HK-2 (cell line): ENCODE results near the gene MEG3.
A peak's percentile ranks its signal among the peaks of the same experiment; 100 is the strongest.
"Not testable (repeated sequence)": the region's sequence is repeated elsewhere in the genome, so short reads cannot be mapped to it uniquely, and the experiment has no call there.

Source experiments
- DNase-seq: peaks from one replicate; pipeline ENCODE4 v3.0.0-alpha.2; 2018; ENCODE audit not compliant: unreplicated experiment

The MEG3 gene

DNA sequence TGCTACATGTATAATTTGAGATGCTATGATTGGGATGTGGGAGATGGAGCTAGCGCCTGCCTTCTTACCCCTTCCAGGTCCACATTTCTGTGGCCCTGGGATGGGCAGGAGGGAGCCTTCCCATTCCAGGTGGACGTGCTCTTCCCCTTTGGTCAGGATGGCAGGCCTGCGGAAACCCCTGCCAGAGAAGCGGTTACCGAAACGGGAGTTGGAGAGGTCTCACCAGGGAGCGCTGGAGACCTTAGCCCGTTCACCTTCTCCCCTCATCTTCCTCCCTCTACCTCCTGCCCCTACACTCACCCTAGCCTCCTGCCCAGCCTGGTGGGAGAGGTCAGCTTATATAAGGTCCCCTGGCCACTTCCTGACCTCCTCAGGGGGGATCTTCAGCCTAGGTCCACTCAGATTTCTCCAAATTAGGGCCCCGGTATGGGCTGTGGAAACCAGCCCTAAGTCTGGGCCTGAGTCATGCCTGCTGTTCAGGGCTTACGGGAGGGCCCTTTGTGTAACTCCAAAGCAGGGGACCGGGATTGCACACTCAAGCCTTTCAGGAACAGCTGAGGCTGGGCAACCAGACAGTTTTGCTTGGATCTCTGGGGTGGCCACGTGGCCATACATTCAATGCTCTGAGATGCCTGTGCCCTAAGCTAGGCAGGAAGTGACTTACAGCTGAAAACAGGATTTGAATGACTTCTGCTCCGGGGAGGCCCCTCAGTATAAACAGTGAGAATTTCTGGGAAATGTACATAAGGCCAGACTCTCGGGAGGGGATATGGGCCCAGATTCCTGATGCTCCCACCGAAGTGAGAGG lies 10.2 kb upstream of the MEG3 start:
- no peak for DNase-seq

DNA sequence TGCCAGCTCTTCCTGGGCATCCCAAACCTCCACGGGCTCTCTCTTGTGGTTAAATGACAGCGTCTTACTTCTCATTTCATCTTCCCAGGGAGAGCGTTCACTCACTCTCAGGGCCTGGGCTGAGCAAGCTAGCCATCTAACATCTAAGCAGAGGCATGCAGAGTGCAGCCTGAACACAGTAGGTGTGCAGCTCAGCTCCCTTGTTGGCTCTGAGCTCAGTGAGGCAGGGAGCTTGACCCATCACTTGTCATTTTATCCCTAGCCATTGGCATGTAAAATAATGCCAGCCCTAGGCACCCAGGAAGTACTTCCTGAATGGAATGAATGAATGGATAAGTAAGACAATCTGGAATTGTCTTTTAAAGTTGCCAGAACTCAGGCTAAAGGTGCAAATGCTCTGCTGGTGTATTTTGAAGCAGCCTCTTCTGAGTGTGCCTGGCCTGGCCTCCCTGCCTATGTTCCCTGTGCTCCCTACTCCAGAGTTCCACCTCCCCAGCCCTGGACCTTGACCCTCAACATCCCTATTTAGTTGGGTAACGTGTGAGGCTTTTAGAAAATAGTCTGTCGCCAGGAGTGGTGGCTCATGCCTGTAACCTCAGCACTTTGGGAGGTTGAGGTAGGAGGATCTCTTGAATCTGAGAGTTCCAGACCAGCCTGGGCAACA lies 9.5 kb upstream of the MEG3 start:
- DNase-seq, result no peak

DNA sequence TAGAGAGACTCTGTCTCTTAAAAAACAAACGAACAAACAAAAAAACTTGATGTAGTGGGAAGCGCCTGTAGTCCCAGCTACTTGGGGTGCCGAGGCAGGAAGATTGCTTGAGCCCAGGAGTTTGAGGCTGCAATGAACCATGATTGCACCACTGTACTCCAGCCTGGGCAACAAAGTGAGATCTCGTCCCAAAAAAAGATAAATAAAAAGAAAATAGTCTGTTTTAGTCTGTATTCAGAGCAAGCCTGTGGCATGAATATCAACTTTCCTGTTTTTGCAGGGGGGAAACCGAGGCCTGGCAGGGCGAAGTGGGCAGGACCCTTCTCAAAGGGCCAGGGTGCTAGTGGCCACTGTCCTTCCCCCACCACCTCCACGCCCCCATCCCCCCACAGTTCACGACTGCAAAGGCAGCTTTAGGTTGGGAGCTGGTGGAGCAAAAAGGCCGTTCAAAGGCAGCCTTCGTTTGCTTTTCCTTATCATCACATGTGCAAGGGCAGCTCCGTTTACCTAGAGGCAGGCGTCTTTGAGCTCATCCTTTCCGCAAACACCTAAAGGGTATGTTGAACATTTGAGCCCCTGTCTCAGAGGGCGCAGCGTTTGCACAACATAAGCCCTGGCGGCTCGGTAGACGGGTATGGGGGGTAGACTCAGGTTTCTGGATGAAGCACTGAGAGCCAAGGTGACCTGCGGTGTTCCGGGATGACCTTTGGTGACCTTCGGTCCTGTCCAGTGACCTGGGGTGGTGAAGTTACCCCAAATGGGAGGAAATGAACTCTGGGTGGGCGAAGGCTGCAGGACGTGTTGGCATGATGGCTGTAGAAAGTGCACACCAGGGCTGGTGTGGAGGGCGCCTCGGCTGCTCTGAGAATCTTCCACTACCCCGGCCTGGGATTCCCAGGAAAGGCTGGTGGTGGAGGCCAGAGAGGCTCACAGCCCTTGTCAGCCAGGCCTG lies 8.7 kb upstream of the MEG3 start:
- DNase-seq, result no peak

DNA sequence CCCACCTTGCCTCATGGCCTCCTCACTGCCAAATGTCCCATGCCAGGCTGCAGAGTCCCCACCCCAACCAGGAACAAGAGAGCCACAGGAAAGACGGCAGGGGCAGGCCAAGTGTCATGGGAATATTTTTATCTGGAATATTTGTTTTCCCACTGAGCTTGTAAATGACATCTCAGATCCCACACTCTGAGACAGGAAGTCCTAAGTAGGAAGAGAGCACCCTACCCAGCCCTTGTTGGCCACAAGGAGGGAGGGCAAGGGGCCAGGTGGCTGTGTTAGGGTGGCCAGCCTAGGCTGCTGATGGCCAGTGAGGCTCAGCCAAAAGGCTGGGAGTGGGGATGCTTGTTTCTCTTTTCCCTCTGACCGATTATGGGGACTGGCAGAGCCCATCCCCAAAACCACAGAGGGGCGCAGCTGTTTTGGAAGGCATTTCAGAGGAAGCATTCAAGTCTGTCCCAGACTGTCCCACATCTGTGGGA lies 7.7 kb upstream of the MEG3 start:
- DNase-seq, result no peak

DNA sequence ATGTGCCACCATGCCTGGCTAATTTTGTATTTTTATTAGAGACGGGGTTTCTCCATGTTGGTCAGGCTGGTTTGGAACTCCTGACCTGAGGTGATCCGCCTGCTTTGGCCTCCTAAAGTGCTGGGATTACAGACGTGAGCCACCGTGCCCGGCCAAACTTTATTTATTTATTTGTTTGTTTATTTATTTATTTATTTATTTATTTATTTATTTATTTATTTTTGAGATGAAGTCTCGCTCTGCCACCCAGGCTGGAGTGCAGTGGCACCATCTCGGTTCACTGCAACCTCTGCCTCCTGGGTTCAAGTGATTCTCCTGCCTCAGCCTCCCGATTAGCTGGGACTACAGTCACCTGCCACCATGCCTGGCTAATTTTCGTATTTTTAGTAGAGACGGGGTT lies 7.0 kb upstream of the MEG3 start:
- not testable (repeated sequence) for DNase-seq

DNA sequence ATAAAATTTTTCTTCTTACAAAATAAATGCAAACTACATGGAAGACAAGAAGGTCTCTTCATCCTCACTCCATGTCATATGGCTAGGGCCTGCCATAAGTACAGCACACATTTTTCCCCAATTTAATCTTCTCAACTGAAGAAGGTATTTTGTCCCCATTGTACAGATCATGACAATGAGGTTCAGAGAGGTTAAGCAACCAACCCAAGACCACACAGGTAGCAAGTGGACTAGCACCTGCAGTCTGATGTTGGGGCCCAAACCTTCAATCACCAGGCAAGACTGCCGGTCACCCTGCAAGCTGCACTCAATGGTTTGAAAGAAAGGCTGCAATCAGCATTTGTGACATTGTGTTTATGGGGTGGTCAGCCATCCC lies 6.5 kb upstream of the MEG3 start:
- DNase-seq, result no peak

DNA sequence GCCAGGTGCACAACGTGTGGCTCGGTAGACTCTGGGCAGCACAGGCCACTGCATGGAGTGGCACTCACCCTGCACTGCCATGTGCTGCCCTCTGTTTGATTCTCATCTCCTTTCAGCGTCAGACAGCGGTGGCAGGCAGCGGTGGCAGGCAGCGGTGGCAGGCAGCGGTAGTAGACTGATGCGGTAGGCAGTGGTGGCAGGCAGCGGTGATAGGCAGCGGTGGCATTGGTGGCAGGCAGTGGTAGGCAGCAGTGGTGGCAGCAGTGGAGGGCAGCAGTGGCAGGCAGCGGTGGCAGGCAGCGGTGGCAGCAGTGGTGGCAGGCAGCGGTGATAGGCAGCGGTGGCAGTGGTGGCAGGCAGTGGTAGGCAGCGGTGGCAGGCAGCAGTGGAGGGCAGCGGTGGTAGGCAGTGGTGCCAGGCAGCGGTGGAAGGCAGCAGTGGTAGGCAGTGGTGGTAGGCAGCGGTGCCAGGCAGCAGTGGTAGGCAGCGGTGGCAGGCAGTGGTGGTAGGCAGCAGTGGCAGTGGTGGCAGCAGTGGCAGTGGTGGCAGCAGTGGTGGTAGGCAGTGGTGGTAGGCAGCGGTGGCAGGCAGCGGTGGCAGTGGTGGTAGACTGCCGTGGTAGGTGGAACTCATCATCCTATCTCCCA lies 6.0 kb upstream of the MEG3 start:
- DNase-seq, result no peak

DNA sequence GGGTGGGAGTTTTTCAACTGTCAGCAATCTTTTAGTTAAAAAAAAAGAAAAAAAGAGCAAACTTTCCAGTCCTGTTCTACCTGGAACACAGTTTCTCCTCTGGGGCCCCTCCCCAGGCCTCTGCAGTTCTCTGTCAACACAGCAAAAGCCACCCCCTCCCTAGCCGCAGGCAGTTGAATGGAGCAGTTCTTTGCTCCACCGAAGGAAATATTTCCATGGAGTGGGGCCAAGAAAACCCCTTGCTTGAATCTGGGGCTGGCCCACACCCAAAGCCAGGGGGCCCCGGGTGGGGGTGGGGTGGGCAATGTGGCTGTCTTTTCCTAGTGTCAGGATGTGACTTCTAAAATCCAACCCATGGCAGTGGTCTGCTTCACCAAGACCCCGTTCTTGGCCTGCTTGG lies 5.0 kb upstream of the MEG3 start:
- DNase-seq, result no peak

DNA sequence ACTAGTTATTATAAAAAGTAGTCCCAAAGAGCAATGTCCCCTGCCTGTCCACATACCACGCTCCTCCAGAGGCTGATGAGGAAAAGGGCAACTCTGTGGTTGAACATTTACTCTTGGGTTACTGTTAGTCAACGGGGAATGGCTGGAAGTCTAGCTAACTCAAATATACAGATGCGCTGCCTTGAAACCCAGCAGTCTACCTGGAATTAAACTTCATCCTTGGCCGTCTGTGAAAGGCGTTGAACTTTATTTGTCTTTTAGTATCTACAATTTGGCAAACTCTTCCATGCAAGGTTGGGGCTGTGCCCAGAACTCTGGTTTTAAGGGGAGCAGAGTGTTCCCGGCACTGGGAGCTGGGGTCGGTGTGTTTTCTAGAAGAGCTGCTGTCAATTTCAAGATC lies 3.9 kb upstream of the MEG3 start:
- no peak for DNase-seq

DNA sequence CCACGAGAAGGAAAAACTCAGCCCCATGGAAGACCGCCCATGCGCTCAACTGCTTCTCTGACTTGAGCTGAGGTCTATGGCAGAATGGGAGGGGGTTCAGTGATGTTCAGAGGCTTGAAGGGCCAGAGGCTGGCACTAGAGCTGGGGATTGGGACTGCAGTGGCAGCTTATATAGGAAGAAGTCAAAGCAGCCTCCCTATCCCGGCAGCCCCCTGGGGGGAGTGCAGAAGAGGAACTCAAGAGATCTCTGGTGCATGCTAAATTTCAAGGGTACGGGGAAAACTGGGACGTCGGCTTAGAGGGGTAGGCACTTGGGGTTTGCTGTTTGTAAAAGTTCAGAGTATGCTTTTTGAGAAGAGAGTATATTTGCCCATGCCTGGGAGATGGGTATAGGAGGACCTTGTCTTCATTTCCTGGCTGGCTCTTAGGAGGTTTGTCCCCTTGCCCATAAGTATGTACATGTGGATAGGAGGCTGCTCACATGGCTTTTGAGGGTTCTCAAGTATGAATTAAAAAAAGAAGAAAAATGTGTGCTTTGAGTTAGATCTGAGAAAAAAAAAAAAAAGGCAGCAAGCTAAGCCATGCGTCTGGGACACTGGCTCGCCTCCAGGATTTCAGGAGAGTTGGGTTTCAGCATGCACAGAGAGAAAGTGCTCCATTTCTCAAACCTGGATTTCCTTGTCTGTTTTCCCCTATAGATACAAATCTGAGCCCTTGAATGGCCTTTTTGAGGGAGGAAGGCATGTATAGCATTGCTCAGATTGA lies 3.2 kb upstream of the MEG3 start:
- DNase-seq, result no peak

DNA sequence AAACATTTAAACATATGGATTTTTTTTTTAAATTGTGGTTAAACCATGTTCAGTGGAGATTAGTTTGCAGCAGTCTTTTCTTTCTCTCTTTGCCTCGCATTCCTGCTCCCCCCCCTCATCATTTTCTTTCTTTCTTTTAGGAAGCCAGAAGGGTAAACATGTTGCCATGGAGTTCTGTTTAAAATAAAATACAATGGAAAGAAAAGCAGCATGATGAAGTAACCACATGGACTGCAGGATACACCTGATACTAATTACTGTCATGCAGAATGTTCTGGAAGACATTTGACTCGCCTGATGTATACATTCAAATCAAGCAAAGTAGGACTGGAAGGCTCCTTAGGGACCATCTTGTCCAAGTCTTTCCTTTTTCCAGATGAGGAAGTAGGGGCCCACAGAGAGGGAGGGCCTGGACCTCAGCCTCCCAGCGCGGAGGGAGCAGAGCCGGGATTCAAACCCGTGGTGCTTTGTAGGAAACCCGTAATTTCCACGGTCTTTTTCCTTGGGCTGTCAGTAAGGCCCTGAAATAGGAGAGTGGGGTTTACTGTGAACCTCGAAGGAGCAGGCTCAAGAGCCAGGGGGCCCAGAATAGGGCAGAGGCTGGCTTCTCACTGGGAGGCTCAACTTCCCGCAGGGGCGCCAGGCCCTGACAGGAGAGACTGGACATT lies 2.4 kb upstream of the MEG3 start:
- DNase-seq, result no peak

DNA sequence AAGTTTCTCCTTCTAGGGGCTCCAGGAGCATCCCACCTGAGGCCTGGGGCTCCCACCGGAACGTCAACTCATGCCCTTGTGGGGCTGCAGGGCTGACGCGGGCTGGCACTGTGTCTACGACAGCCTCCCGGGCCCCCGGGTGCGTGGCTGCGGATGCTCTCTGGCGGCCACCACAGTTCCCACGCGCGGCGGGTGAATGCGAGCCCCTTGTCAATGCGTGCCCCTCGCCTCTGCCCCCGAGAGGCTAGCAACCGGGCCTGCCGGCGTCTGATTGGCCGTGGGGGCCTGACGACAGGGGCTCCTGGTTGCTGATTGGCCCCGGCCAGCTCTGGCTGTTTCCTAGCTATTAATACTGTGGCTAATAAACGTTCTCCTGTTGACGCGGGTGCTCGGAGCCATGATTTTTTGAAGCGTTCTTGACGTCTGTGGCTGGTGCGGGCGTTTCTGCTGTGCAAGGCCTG lies 1.8 kb upstream of the MEG3 start:
- no peak for DNase-seq

DNA sequence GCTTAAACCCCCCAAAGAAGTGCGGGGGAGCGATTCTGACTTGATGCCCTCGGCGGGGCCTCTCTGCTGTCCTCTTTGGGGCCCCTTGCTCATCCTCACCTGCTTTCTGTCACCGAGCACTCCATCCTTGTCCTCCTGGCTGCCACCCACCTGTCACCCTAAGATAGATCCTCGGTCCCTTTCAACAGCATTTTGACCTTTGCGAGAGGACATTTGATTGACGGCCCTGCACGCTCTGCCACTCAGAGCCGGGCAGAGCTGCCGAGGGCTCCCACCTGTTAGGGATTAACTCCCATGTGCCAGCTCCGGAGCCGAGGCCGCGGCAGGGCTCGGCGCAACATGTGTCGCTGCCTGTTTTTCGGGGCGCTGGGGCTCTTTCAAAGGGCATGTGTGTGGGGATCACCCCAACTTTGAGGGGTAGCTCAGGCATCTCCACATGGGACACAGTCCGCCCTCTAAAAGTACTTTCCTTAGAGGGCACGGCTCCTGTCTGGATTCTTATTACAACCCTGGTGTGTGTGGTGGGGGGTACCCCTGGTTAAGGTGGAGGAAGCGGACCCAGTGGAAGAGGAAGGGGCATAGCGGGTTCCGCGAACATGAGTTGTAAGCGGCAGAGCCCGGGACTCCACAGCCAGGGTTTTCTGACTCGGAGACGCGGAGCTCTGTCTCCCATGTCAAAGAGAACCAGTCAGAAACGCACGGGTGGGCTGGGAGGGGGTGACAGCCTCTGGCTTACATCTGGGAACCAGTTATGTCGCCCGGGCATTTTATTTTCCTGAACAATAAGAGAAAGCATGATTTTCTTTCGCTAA lies 811 bp upstream of the MEG3 start:
- no peak for DNase-seq

DNA sequence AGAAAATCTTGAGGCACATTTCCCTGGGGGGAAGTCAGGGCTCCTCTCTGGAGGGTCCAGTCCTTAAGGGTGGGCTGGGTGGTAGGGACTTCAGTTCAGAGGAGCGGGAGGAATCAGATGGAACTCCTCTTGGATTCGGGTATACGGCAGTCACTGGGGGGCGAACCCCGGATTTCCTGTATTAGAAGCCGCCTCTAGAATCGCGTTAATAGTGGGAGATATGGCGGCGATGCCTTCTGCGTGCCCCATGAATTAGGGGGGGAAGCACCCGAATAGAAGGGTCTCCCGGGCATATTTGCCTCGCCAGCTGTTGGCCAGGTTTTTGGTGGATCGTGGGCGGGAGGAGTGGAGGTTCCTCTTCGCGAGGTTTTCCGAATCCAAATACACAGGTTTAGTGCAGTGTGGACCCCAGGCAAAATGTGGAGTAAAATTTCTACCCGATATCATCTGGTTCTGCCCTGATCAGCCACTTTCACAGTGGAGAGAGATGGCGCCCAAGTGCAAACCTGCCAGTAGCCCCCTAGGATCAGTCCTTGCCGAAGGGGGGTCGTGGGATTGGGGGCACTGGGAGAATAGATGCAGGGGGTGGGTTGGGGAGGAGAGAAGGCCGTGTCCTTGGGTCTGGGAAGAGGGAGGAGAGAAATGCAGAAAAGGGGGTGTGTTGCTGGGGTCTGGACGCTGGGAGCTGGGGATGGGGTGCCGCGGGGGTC lies 628 bp downstream of the MEG3 start:
- DNase-seq, result no peak

DNA sequence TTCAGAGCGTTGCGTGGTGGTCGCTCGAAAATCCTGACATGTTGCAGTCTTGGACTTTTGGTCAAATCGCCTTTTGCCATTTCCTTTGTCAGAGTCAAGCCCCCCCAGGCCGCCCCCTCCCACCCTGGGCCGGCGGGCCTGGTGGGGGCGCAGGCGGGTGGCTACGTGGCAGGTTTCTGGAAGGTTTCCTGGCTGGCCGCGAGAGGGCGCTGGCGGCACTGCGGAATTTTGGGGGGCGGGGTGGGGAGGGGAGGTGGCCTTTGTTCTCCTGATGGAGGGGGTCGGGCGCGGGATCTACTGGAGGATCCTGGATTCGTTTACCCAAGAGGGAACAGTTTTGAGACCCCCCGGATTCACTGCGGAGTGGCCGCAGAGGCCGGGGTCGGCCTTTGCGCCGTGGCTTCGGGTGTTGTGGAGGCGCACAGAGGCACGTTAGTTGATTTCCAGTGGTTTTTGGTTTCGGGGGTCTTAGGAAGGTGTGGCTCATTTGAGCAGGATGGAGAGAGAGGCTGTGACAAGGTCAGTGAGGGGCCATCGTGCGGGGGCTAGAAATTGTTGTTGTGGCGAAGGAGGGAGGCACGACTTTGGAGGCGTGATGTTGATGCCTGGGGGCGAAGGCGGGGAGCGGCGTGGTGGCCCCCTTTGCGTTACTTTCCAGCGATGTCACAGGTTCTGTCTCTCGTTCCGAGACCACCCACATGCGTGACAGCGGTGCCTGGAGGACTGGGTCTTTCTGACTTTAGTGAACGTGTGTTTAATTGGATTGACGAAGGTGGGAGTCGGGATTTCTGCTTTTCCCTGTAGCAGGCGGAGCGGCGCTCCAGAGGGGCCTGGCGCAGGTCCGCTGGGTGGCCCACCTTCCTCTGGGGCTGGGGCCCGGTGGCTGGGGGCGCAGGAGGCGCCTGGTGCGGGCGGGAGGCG lies 1.4 kb downstream of the MEG3 start:
- DNase-seq, result no peak

DNA sequence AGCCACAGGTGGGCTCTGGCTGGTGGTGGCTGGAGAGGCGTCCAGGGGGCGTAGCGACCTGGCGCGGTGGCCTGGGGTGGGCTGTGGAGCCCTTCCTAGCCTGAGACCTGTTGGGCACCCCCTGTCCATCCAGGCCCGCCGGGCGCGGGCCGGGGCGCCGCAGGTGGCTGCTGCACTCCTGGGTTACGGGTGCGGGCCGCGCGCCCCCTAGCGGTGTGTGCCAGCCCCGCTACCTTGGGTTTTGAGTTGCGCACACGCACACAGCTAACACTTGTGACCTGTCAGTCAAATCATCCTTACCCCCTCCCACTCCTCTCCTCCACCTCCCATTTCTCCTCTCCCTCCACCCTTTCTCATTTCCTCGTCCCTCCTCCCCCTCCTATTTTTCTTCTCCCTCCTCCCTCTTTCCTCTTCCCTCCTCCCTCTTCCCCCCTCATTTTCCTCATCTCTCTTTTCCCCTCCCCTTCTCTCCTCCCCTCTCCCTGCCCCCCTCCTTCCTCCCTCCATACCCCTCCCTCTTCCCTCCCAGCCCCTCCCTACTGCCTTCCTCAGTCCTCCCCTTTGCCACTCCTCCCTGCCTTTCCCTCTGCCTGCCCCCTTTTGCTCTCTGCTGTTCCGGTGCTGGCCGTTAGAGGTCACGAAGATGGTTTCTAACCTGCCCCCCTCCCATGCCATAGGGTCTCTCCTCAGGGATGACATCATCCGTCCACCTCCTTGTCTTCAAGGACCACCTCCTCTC lies 2.3 kb downstream of the MEG3 start:
- peak; percentile 29 for DNase-seq

DNA sequence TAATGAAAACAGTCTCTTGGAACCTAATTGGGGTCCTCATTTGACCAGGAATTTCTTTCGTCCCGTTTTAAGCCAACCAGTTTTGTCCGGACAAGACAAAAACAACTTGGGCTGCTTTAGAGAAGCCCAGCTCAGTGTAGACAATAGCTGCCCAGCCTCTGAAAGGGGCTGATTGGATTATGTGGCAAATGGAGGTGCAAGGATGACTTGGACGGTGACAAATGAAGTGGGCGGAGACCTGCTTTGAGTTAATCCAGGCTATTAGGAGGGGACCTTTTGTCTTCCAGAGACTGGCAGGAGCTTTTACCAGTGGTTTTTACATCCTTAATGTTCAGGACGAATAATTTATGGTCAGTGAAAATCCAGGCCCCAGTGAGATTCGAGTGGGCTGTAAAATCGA lies 4.8 kb downstream of the MEG3 start:
- no peak for DNase-seq
